ENCODE results near the gene ORM1. TPM values are rescaled to one million over a fixed set of nuclear protein-coding genes. Genes with fewer than 3 reads are reported as not detected.

ORM1 gene
- total RNA-seq, 1 donor from 2014 or later = not detected

- no peak for TF ChIP-seq CTCF (IDR thresholded peaks at IDR 0.05)
- no peak overlapping the region for H3K27ac Mint-ChIP-seq (ENCODE audit: unreplicated experiment)
- peaks cover 19% of the 10 kb centered on the region for H3K36me3 Mint-ChIP-seq (ENCODE audit: low read depth)
- H3K27me3 Mint-ChIP-seq (ENCODE audit: low read depth) = no peaks in the 10 kb centered on the region
- peak; percentile 53 for DNase-seq (ENCODE audit: low spot score)
- no peak overlapping the region for H3K4me3 Mint-ChIP-seq (ENCODE audit: unreplicated experiment)
- no peaks in the 10 kb centered on the region for H3K9me3 Mint-ChIP-seq (ENCODE audit: low read depth)
- H3K4me1 Mint-ChIP-seq (ENCODE audit: low read depth) = peaks cover 65% of the 10 kb centered on the region
Measured at GRCh38 chr9:114281473-114282103, 41.3 kb upstream of the ORM1 start.

- no peak overlapping the region for H3K4me3 Mint-ChIP-seq (ENCODE audit: unreplicated experiment)
- no peak for TF ChIP-seq CTCF (IDR thresholded peaks at IDR 0.05)
- H3K36me3 Mint-ChIP-seq (ENCODE audit: low read depth) = peaks cover 17% of the 10 kb centered on the region
- peak; percentile 59 for DNase-seq (ENCODE audit: low spot score)
- H3K27ac Mint-ChIP-seq (ENCODE audit: unreplicated experiment) = no peak overlapping the region
- peaks cover 63% of the 10 kb centered on the region for H3K4me1 Mint-ChIP-seq (ENCODE audit: low read depth)
- H3K27me3 Mint-ChIP-seq (ENCODE audit: low read depth) = no peaks in the 10 kb centered on the region
- no peaks in the 10 kb centered on the region for H3K9me3 Mint-ChIP-seq (ENCODE audit: low read depth)
Measured at GRCh38 chr9:114282104-114282485, 40.8 kb upstream of the ORM1 start.

DNA sequence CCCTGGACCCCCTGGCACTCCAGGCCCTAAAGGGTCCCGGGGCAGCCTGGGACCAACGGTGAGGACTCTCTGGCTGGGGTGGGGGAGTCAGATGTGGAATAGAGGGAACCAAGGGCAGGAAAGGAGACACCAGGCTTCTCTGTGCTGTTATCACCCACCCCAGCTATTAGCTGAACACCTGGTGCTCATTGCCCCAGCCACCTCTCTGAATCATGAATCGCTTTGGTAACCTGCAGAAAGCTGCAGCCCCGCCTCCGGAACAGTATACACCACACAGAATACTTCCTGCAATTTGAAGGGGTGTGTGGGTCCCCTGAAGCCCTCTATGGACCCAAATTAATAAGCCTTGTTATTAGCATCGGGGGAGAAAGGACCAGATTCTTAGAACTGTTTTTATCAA, 40.4 kb upstream of the ORM1 start:
- H3K4me1 Mint-ChIP-seq (ENCODE audit: low read depth) = peaks cover 61% of the 10 kb centered on the region
- H3K36me3 Mint-ChIP-seq (ENCODE audit: low read depth) = peaks cover 17% of the 10 kb centered on the region
- no peaks in the 10 kb centered on the region for H3K9me3 Mint-ChIP-seq (ENCODE audit: low read depth)
- no peak overlapping the region for H3K27ac Mint-ChIP-seq (ENCODE audit: unreplicated experiment)
- H3K27me3 Mint-ChIP-seq (ENCODE audit: low read depth) = no peaks in the 10 kb centered on the region
- H3K4me3 Mint-ChIP-seq (ENCODE audit: unreplicated experiment) = no peak overlapping the region
- TF ChIP-seq CTCF (IDR thresholded peaks at IDR 0.05) = no peak
- DNase-seq (ENCODE audit: low spot score) = no peak

DNA sequence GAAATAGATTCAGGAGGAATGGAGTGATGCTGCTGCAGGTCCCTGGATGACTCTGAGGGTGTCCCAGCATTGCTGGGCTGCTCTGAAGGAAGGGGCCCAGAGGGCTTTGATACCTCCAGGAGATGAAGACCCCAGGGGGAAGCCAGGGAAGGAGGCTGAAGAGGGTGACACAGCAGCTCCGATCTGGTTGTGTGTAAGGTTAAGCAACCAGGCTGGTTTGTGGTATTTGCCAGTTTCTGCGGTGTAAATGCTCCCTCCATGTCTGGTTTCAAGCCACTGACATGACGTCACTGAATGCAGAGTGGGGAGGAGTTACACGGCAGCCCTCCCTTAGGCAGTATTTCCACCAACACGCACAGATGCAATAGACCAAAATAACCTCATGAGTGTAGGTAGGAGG, 40.0 kb upstream of the ORM1 start:
- no peaks in the 10 kb centered on the region for H3K27me3 Mint-ChIP-seq (ENCODE audit: low read depth)
- no peaks in the 10 kb centered on the region for H3K9me3 Mint-ChIP-seq (ENCODE audit: low read depth)
- peak; percentile 27 for DNase-seq (ENCODE audit: low spot score)
- peaks cover 61% of the 10 kb centered on the region for H3K4me1 Mint-ChIP-seq (ENCODE audit: low read depth)
- no peak overlapping the region for H3K4me3 Mint-ChIP-seq (ENCODE audit: unreplicated experiment)
- no peak overlapping the region for H3K27ac Mint-ChIP-seq (ENCODE audit: unreplicated experiment)
- TF ChIP-seq CTCF (IDR thresholded peaks at IDR 0.05) = no peak
- H3K36me3 Mint-ChIP-seq (ENCODE audit: low read depth) = peaks cover 17% of the 10 kb centered on the region

DNA sequence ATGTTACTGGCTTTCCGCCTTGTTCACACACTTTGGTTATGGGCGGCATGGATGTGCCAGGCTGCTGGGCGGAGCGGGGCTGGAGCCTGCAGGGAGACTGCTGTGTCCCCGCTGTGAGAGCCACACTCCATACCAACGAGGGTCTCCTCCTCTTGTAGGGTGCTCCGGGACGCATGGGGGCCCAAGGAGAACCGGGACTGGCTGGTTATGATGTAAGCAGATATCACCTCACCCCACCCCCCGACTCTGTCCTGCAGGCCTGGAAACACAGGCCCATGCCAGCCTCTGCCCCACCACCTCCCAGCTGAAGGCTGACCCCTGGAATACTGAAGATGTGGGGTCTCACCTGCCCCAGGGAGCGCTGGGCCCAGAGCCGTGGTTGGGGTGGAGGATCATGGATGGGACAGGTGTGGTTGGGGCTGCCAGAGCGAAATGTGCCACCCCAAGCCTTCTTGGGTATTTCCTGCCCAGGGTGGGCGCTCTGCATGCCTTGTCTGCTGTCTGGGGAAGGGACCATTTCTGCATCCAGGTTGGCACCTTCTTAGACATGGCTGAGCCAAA, 39.3 kb upstream of the ORM1 start:
- Mint-ChIP-seq H3K4me3 (ENCODE audit: unreplicated experiment) (no peak overlapping the region), H3K4me1 (ENCODE audit: low read depth) (peaks cover 61% of the 10 kb centered on the region), H3K36me3 (ENCODE audit: low read depth) (peaks cover 15% of the 10 kb centered on the region), H3K27ac (ENCODE audit: unreplicated experiment) (peak overlapping the region; percentile 22), H3K9me3 (ENCODE audit: low read depth) (no peaks in the 10 kb centered on the region), H3K27me3 (ENCODE audit: low read depth) (no peaks in the 10 kb centered on the region)
- TF ChIP-seq CTCF (IDR thresholded peaks at IDR 0.05) = no peak
- peak; percentile 75 for DNase-seq (ENCODE audit: low spot score)

Measured in chondrocyte (in vitro differentiated cells).